Measurements from ENCODE around the gene ADCY9. TPM values are rescaled to one million over a fixed set of nuclear protein-coding genes. Genes with fewer than 3 reads are reported as not detected.
"Not testable (repeated sequence)": the region's sequence is repeated elsewhere in the genome, so short reads cannot be mapped to it uniquely, and the experiment has no call there.

The ADCY9 gene
- total and polyA plus RNA-seq, 2 experiments from 2014 or later: 1.9 to 21.9 TPM

GRCh38 chr16:3949287-3949686 is 167.0 kb downstream of the ADCY9 start:
- DNase-seq: no peak
- no peak overlapping the region for H2AFZ ChIP-seq
- no peak overlapping the region for H3K27ac ChIP-seq

DNA sequence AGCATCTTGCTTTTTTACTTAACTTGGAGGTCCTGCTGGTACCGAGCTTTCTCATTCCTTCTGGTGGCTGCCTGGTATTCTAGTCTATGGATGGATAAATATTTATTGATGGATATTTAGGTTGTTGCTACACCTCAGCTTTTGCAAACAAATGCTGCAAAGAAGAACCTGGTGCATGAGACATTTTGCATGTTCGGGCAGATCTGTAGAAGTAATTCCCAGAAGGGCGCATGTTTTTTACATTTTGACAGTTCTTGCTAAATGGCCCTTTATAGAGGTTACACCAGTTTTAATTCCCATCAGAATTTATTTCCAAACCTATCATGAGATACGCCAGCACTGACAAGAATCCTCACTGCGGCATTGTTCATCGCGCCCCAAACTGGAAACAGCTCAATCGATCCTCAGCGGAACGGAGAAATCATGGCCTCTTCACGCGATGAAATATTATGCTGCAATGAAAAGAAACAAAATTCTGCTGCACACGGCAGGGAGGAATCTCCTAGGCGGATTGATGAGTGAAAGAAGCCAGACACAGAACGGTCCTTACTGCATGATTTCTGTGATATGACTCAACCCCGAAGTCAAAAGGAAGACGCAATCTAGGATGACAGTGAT is 167.8 kb downstream of the ADCY9 start:
- in situ Hi-C loops (cut with MboI): no loop called here
- H3K4me3 ChIP-seq: no peak overlapping the region
- peaks cover 41% of the 10 kb centered on the region for H3K4me1 ChIP-seq (ENCODE audit: insufficient read depth)
- no peaks in the 10 kb centered on the region for H3K27me3 ChIP-seq (replicated peaks; ENCODE audit: insufficient read depth)
- no peaks in the 10 kb centered on the region for H3K9me3 ChIP-seq (ENCODE audit: low read depth)
- TF ChIP-seq EZH2phosphoT487 (IDR thresholded peaks at IDR 0.05; ENCODE audit: insufficient read depth, low read depth) (no peak), EZH2 (IDR thresholded peaks at IDR 0.05; ENCODE audit: insufficient read depth, poor library complexity, severe bottlenecking) (no peak)
- no peaks in the 10 kb centered on the region for H4K20me1 ChIP-seq (ENCODE audit: insufficient read depth)
- no peak overlapping the region for H2AFZ ChIP-seq
- WGBS, 2 experiments (ENCODE audit: low coverage in 1 of 2, low lambda C conversion rate in 2 of 2, missing lambda C conversion rate in 2 of 2): 95 to 96% methylated on average over 17 of the region's 17 CpGs
- no peaks in the 10 kb centered on the region for H3K79me2 ChIP-seq (ENCODE audit: insufficient read depth)
- H3K36me3 ChIP-seq (ENCODE audit: low read depth): no peaks in the 10 kb centered on the region
- H3K4me2 ChIP-seq (ENCODE audit: unreplicated experiment): no peak overlapping the region
- no peak overlapping the region for H3K27ac ChIP-seq
- H3F3A ChIP-seq (ENCODE audit: insufficient read depth): peaks cover 36% of the 10 kb centered on the region
- no peaks in the 10 kb centered on the region for H3K9me2 ChIP-seq (ENCODE audit: insufficient read depth)
- H3K9ac ChIP-seq: no peak overlapping the region
- DNase-seq: no peak

More at GRCh38 chr16:3949287-3949686, 167.0 kb downstream of the ADCY9 start:
- 63 to 67% methylated on average over 12 to 14 of the region's 14 CpGs for WGBS, 2 experiments (ENCODE audit: low coverage in 1 of 2, low lambda C conversion rate in 2 of 2, missing lambda C conversion rate in 2 of 2)
- TF ChIP-seq EZH2phosphoT487 (IDR thresholded peaks at IDR 0.05; ENCODE audit: insufficient read depth, low read depth) (no peak), EZH2 (IDR thresholded peaks at IDR 0.05; ENCODE audit: insufficient read depth, poor library complexity, severe bottlenecking) (no peak)
- Histone ChIP-seq H3K4me1 (ENCODE audit: insufficient read depth) (peaks cover 41% of the 10 kb centered on the region), H3K9me2 (ENCODE audit: insufficient read depth) (no peaks in the 10 kb centered on the region), H3K9ac (no peak overlapping the region), H3F3A (ENCODE audit: insufficient read depth) (peaks cover 36% of the 10 kb centered on the region), H3K27me3 (replicated peaks; ENCODE audit: insufficient read depth) (no peaks in the 10 kb centered on the region), H4K20me1 (ENCODE audit: insufficient read depth) (no peaks in the 10 kb centered on the region), H3K36me3 (ENCODE audit: low read depth) (no peaks in the 10 kb centered on the region), H3K4me2 (ENCODE audit: unreplicated experiment) (no peak overlapping the region), H3K9me3 (ENCODE audit: low read depth) (no peaks in the 10 kb centered on the region), H3K79me2 (ENCODE audit: insufficient read depth) (no peaks in the 10 kb centered on the region), H3K4me3 (no peak overlapping the region)
- in situ Hi-C loops (cut with MboI): no loop called here

DNA sequence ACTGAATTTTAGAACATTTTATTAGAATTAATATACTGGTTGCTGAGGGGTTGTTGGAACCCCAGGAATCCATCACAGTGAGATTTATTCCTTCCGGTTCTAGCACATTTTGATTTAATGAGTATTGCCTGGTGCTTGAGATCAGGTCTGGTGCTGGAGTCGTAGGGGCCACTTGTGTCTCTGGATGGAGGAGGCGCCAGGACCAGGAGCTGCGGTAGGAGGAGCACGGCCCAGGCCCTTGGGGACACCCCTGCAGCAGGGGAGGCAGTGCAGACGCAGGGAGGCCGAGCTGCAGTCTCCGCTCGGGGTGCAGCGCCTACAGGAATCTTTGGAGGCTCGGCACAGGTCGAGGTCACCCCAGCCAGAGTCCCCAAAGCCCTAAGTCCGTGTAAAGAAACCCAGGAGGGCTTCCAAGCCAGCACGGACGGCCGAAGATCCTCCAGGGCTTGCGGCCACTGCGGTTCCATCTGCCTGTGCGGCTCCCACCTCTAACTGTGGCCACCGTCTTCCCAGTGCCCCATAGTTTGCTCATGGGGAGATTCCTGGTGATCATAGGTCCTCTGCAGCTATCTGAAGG is 169.6 kb downstream of the ADCY9 start:
- Histone ChIP-seq H3K79me2 (ENCODE audit: insufficient read depth) (no peaks in the 10 kb centered on the region), H3K4me2 (ENCODE audit: unreplicated experiment) (no peak overlapping the region), H3K27me3 (replicated peaks; ENCODE audit: insufficient read depth) (no peaks in the 10 kb centered on the region), H3K4me1 (ENCODE audit: insufficient read depth) (peaks cover 31% of the 10 kb centered on the region), H3K36me3 (ENCODE audit: low read depth) (no peaks in the 10 kb centered on the region), H3K9me3 (ENCODE audit: low read depth) (no peaks in the 10 kb centered on the region), H2AFZ (no peak overlapping the region), H3K27ac (0 out of 2 replicates have a peak overlapping the region, but pooled peaks have one; percentile 11), H3F3A (ENCODE audit: insufficient read depth) (peaks cover 24% of the 10 kb centered on the region), H4K20me1 (ENCODE audit: insufficient read depth) (no peaks in the 10 kb centered on the region), H3K4me3 (no peak overlapping the region), H3K9me2 (ENCODE audit: insufficient read depth) (no peaks in the 10 kb centered on the region), H3K9ac (no peak overlapping the region)
- WGBS, 2 experiments (ENCODE audit: low coverage in 1 of 2, low lambda C conversion rate in 2 of 2, missing lambda C conversion rate in 2 of 2): 92 to 93% methylated on average over 18 to 20 of the region's 20 CpGs
- DNase-seq: no peak
- TF ChIP-seq EZH2phosphoT487 (IDR thresholded peaks at IDR 0.05; ENCODE audit: insufficient read depth, low read depth) (no peak), EZH2 (IDR thresholded peaks at IDR 0.05; ENCODE audit: insufficient read depth, poor library complexity, severe bottlenecking) (no peak)
- in situ Hi-C loops (cut with MboI): no loop called here

GRCh38 chr16:3945751-3946603 is 170.3 kb downstream of the ADCY9 start:
- no peak for TF ChIP-seq EZH2 (IDR thresholded peaks at IDR 0.05; ENCODE audit: insufficient read depth, poor library complexity, severe bottlenecking)
- TF ChIP-seq EZH2phosphoT487 (IDR thresholded peaks at IDR 0.05; ENCODE audit: insufficient read depth, low read depth): no peak
- in situ Hi-C loops (cut with MboI): no loop called here
- no peaks in the 10 kb centered on the region for H3K9me3 ChIP-seq (ENCODE audit: low read depth)
- peak; percentile 99 for DNase-seq
- H3K4me2 ChIP-seq (ENCODE audit: unreplicated experiment): peak overlapping the region; percentile 22
- no peaks in the 10 kb centered on the region for H3K36me3 ChIP-seq (ENCODE audit: low read depth)
- 24 to 28% methylated on average over 11 of the region's 11 CpGs for WGBS, 2 experiments (ENCODE audit: low coverage in 1 of 2, low lambda C conversion rate in 2 of 2, missing lambda C conversion rate in 2 of 2)
- H3F3A ChIP-seq (ENCODE audit: insufficient read depth): peaks cover 17% of the 10 kb centered on the region
- H3K4me3 ChIP-seq: no peak overlapping the region
- H3K27ac ChIP-seq: peak overlapping the region; percentile 52
- H3K27me3 ChIP-seq (replicated peaks; ENCODE audit: insufficient read depth): no peaks in the 10 kb centered on the region
- H3K4me1 ChIP-seq (ENCODE audit: insufficient read depth): peaks cover 24% of the 10 kb centered on the region
- H3K79me2 ChIP-seq (ENCODE audit: insufficient read depth): no peaks in the 10 kb centered on the region
- H4K20me1 ChIP-seq (ENCODE audit: insufficient read depth): no peaks in the 10 kb centered on the region
- H3K9me2 ChIP-seq (ENCODE audit: insufficient read depth): no peaks in the 10 kb centered on the region
- H2AFZ ChIP-seq: 0 out of 2 replicates have a peak overlapping the region, but pooled peaks have one; percentile 56
- H3K9ac ChIP-seq: 0 out of 2 replicates have a peak overlapping the region, but pooled peaks have one; percentile 27

DNA sequence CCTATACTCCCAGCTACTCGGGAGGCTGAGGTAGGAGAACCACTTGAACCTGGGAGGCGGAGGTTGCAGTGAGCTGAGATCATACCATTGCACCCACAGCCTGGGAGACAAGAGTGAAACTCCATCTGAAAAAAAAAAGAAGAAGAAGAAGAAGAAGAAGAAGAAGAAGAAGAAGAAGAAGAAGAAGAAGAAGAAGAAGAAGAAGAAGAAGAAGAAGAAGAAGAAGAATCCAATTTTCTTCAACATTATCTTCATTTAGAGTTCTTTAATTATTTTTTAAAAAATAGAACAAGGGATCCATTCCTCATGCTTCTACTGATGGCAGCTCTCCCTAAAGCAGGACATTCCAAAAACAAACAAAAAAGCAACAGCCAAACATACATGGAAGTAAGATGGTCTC is 171.8 kb downstream of the ADCY9 start:
- H3K27me3 ChIP-seq (replicated peaks; ENCODE audit: insufficient read depth); H3F3A ChIP-seq (ENCODE audit: insufficient read depth); H3K4me2 ChIP-seq (ENCODE audit: unreplicated experiment); H4K20me1 ChIP-seq (ENCODE audit: insufficient read depth); H3K27ac ChIP-seq; H3K9me3 ChIP-seq (ENCODE audit: low read depth); H3K79me2 ChIP-seq (ENCODE audit: insufficient read depth); H3K9ac ChIP-seq; H3K36me3 ChIP-seq (ENCODE audit: low read depth); in situ Hi-C loops (cut with MboI); H3K4me3 ChIP-seq; H3K9me2 ChIP-seq (ENCODE audit: insufficient read depth); H2AFZ ChIP-seq; DNase-seq: not testable (repeated sequence)
- H3K4me1 ChIP-seq (ENCODE audit: insufficient read depth): peaks cover 14% of the 10 kb centered on the region
- 96 to 100% methylated on average over 2 of the region's 2 CpGs for WGBS, 2 experiments (ENCODE audit: low coverage in 1 of 2, low lambda C conversion rate in 2 of 2, missing lambda C conversion rate in 2 of 2)

GRCh38 chr16:3942146-3942545 is 174.1 kb downstream of the ADCY9 start:
- H3K36me3 ChIP-seq (ENCODE audit: low read depth); H2AFZ ChIP-seq; H3K4me3 ChIP-seq; H3F3A ChIP-seq (ENCODE audit: insufficient read depth); H3K79me2 ChIP-seq (ENCODE audit: insufficient read depth); H3K9me2 ChIP-seq (ENCODE audit: insufficient read depth); H3K27ac ChIP-seq; H3K4me2 ChIP-seq (ENCODE audit: unreplicated experiment); H3K9me3 ChIP-seq (ENCODE audit: low read depth); H3K9ac ChIP-seq; H4K20me1 ChIP-seq (ENCODE audit: insufficient read depth); in situ Hi-C loops (cut with MboI); DNase-seq; H3K27me3 ChIP-seq (replicated peaks; ENCODE audit: insufficient read depth): not testable (repeated sequence)
- peaks cover 17% of the 10 kb centered on the region for H3K4me1 ChIP-seq (ENCODE audit: insufficient read depth)
- 76 to 81% methylated on average over 4 of the region's 4 CpGs for WGBS, 2 experiments (ENCODE audit: low coverage in 1 of 2, low lambda C conversion rate in 2 of 2, missing lambda C conversion rate in 2 of 2)
